ENCODE measurements around the gene SIGLEC12.

- no peak for TF ChIP-seq POLR2A (IDR thresholded peaks at IDR 0.05; ENCODE audit: low read depth, low read length)
- TF ChIP-seq POLR2AphosphoS5 (IDR thresholded peaks at IDR 0.05; ENCODE audit: low read depth, low read length): no peak
- no peak for TF ChIP-seq TAF1 (IDR thresholded peaks at IDR 0.05; ENCODE audit: borderline replicate concordance, low read depth, low read length)
These were observed 29.0 kb upstream of the SIGLEC12 start for GRCh38 chr19:51530616-51531015.
